Osteoblast (primary cell): ENCODE data around the gene MBD5. TPM values are rescaled to one million over a fixed set of nuclear protein-coding genes. Genes with fewer than 3 reads are reported as not detected.
A peak's percentile ranks its signal among the peaks of the same experiment; 100 is the strongest.

Experiments
- DNase-seq: peaks from one replicate; pipeline ENCODE4 v3.0.0; 2011; ENCODE audit warnings: low spot score, mixed read lengths; ENCODE audit not compliant: insufficient read length; ENCODE audit errors: missing footprints
- H2AFZ ChIP-seq: 2 replicates; pipeline ENCODE4 v1.6.0; 2011; ENCODE audit warnings: mild to moderate bottlenecking, low read length
- H3K27ac ChIP-seq: 2 replicates; pipeline ENCODE4 v1.5.1; 2011; ENCODE audit warnings: mild to moderate bottlenecking, low read depth, low read length, moderate library complexity
- H3K27me3 ChIP-seq: 2 replicates; pipeline ENCODE4 v1.6.0; 2012; ENCODE audit warnings: mild to moderate bottlenecking, control low read depth, inconsistent platforms, low read length, moderate library complexity; ENCODE audit not compliant: insufficient read depth
- H3K36me3 ChIP-seq: 2 replicates; pipeline ENCODE4 v1.5.1; 2011; ENCODE audit warnings: mild to moderate bottlenecking, low read length, control low read depth, moderate library complexity; ENCODE audit not compliant: insufficient read depth
- H3K4me1 ChIP-seq: 2 replicates; pipeline ENCODE4 v1.5.1; 2011; ENCODE audit warnings: mild to moderate bottlenecking, low read length, control low read depth, moderate library complexity; ENCODE audit not compliant: insufficient read depth
- H3K4me2 ChIP-seq: 2 replicates; pipeline ENCODE4 v1.6.0; 2011; ENCODE audit warnings: mild to moderate bottlenecking, low read length; ENCODE audit not compliant: insufficient read depth
- H3K4me3 ChIP-seq: fragments of 200-600 bp; sonication (generic); 3 replicates; pipeline ENCODE4 v1.5.1; 2012; ENCODE audit warnings: mild to moderate bottlenecking, low read length, inconsistent platforms; ENCODE audit not compliant: insufficient read depth
- H3K79me2 ChIP-seq: 2 replicates; pipeline ENCODE4 v1.6.0; 2012; ENCODE audit warnings: mild to moderate bottlenecking, low read length, control low read depth, inconsistent platforms; ENCODE audit not compliant: insufficient read depth
- H3K9me3 ChIP-seq: 2 replicates; pipeline ENCODE4 v1.5.1; 2011; ENCODE audit warnings: low read depth, low read length, control low read depth
- H4K20me1 ChIP-seq: 2 replicates; pipeline ENCODE4 v1.6.0; 2012; ENCODE audit warnings: mild to moderate bottlenecking, low read length, control low read depth; ENCODE audit not compliant: insufficient read depth
- CTCF ChIP-seq: IDR thresholded peaks from 2 replicates; pipeline ENCODE4 v1.5.1; 2011; ENCODE audit warnings: mild to moderate bottlenecking, low read depth, low read length, moderate library complexity; ENCODE audit errors: extremely low read depth
- total RNA-seq: library from RNA; depleted of rRNA; stranded (reverse); fragments of >200 nt; gene quantifications from 2 replicates; pipeline ENCODE4 v1.2.3, GENCODE V29; 2012

The MBD5 gene
- total RNA-seq, 1 donor: 22.4 TPM

DNA sequence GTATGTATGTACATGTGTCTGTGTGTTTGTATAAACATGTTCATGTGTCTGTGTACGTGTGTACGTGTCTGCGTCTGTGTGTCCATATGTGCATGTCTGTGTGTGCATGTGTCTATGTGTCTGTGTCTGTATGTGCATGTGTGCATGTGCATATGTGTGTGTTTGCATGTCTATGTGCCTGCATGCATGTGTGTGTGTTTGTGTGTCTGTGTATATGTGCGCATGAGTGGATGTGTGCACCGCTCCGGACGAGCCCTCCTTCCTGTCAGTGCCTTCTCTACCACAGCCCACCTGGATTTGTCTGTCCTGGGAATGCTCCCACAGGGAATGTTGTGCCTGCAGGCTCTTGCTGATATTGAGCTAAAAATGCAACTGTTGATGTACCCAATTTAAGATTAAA, 510.3 kb downstream of the MBD5 start:
- Histone ChIP-seq H3K4me2 (no peak overlapping the region), H3K9me3 (no peaks in the 10 kb centered on the region), H4K20me1 (no peaks in the 10 kb centered on the region), H3K27me3 (no peaks in the 10 kb centered on the region), H3K79me2 (no peaks in the 10 kb centered on the region), H3K27ac (no peak overlapping the region), H3K4me1 (no peaks in the 10 kb centered on the region), H3K4me3 (no peak overlapping the region), H3K36me3 (no peaks in the 10 kb centered on the region), H2AFZ (no peak overlapping the region)
- no peak for DNase-seq
- no peak for TF ChIP-seq CTCF

- Histone ChIP-seq H2AFZ (no peak overlapping the region), H4K20me1 (no peaks in the 10 kb centered on the region), H3K4me3 (no peak overlapping the region), H3K27ac (no peak overlapping the region), H3K4me2 (no peak overlapping the region), H3K9me3 (no peaks in the 10 kb centered on the region), H3K27me3 (no peaks in the 10 kb centered on the region), H3K4me1 (no peaks in the 10 kb centered on the region), H3K36me3 (no peaks in the 10 kb centered on the region), H3K79me2 (no peaks in the 10 kb centered on the region)
- DNase-seq: peak; percentile 41
- TF ChIP-seq CTCF: no peak
Observed at GRCh38 chr2:148531669-148532428, 511.0 kb downstream of the MBD5 start.

DNA sequence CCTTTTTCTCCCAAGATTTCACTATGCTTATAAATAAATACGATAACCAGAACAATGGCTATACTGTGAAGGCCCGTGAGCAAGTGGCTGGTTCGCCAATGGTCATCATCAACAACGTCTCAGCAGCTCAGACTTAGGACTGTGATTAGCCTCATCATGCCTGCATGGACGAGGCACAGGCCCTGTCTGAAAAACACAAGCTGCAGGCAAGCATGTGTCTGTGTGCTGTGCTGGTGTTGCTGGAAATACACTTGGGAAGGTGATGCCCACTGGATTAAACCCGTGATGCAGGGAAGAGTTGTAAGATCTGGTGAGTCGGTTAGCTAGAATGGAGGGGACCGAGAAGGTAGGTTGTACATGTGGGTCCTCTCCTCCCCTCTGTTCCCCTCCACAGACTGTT, 512.1 kb downstream of the MBD5 start:
- Histone ChIP-seq H2AFZ (no peak overlapping the region), H4K20me1 (no peaks in the 10 kb centered on the region), H3K27ac (no peak overlapping the region), H3K9me3 (no peaks in the 10 kb centered on the region), H3K4me2 (no peak overlapping the region), H3K79me2 (no peaks in the 10 kb centered on the region), H3K36me3 (no peaks in the 10 kb centered on the region), H3K4me3 (no peak overlapping the region), H3K27me3 (no peaks in the 10 kb centered on the region), H3K4me1 (no peaks in the 10 kb centered on the region)
- DNase-seq: peak; percentile 23
- no peak for TF ChIP-seq CTCF

- Histone ChIP-seq H3K4me1 (no peaks in the 10 kb centered on the region), H3K36me3 (no peaks in the 10 kb centered on the region), H3K79me2 (no peaks in the 10 kb centered on the region), H2AFZ (no peak overlapping the region), H3K27ac (no peak overlapping the region), H3K9me3 (no peaks in the 10 kb centered on the region), H3K4me3 (no peak overlapping the region), H4K20me1 (no peaks in the 10 kb centered on the region), H3K4me2 (no peak overlapping the region), H3K27me3 (no peaks in the 10 kb centered on the region)
- TF ChIP-seq CTCF: no peak
- DNase-seq: no peak
Observed at GRCh38 chr2:148533685-148534084, 512.8 kb downstream of the MBD5 start.
